HG02571 (cell line): Measurements from ENCODE around the gene SUCNR1.
"Not testable (repeated sequence)": the region's sequence is repeated elsewhere in the genome, so short reads cannot be mapped to it uniquely, and the experiment has no call there.

Experiments
- ATAC-seq: cut with Tn5 transposase; IDR thresholded peaks from one replicate; pipeline ENCODE4 v1.9.1; 2021; ENCODE audit warnings: mild to moderate bottlenecking, moderate library complexity; ENCODE audit not compliant: unreplicated experiment

Gene SUCNR1

GRCh38 chr3:151900884-151901643 lies 27.6 kb downstream of the SUCNR1 start:
- ATAC-seq, result no peak

- ATAC-seq, result no peak
Observed at GRCh38 chr3:151901644-151902285, 28.3 kb downstream of the SUCNR1 start.

GRCh38 chr3:151903501-151903991 lies 30.1 kb downstream of the SUCNR1 start:
- ATAC-seq, result no peak

GRCh38 chr3:151905647-151906046 lies 32.2 kb downstream of the SUCNR1 start:
- no peak for ATAC-seq

GRCh38 chr3:151906751-151907150 lies 33.3 kb downstream of the SUCNR1 start:
- ATAC-seq, result no peak

GRCh38 chr3:151908399-151908798 lies 35.0 kb downstream of the SUCNR1 start:
- no peak for ATAC-seq

GRCh38 chr3:151909681-151910405 lies 36.4 kb downstream of the SUCNR1 start:
- no peak for ATAC-seq

- ATAC-seq, result no peak
Observed at GRCh38 chr3:151911462-151911861, 38.0 kb downstream of the SUCNR1 start.

- no peak for ATAC-seq
Observed at GRCh38 chr3:151912028-151912427, 38.6 kb downstream of the SUCNR1 start.

- no peak for ATAC-seq
Observed at GRCh38 chr3:151916781-151917180, 43.3 kb downstream of the SUCNR1 start.

GRCh38 chr3:151918253-151919029 lies 45.0 kb downstream of the SUCNR1 start:
- ATAC-seq, result no peak

- ATAC-seq, result no peak
Observed at GRCh38 chr3:151919030-151919328, 45.5 kb downstream of the SUCNR1 start.

GRCh38 chr3:151919446-151919845 lies 46.0 kb downstream of the SUCNR1 start:
- no peak for ATAC-seq

- ATAC-seq, result no peak
Observed at GRCh38 chr3:151923901-151924300, 50.5 kb downstream of the SUCNR1 start.

- ATAC-seq, result no peak
Observed at GRCh38 chr3:151924753-151925152, 51.3 kb downstream of the SUCNR1 start.

- ATAC-seq, result no peak
Observed at GRCh38 chr3:151925419-151925818, 52.0 kb downstream of the SUCNR1 start.

- no peak for ATAC-seq
Observed at GRCh38 chr3:151925876-151926275, 52.4 kb downstream of the SUCNR1 start.

GRCh38 chr3:151926956-151927355 lies 53.5 kb downstream of the SUCNR1 start:
- no peak for ATAC-seq

GRCh38 chr3:151927915-151928525 lies 54.6 kb downstream of the SUCNR1 start:
- ATAC-seq, result not testable (repeated sequence)

- ATAC-seq, result no peak
Observed at GRCh38 chr3:151931171-151931570, 57.7 kb downstream of the SUCNR1 start.
